ENCODE measurements around the gene DYNC2I2. TPM values are rescaled to one million over a fixed set of nuclear protein-coding genes. Genes with fewer than 3 reads are reported as not detected.

Gene DYNC2I2
- 96.4 TPM for polyA plus RNA-seq (2013, experiment 1 of 4)
- polyA plus RNA-seq (2013, experiment 2 of 4): 86.5 TPM
- polyA plus RNA-seq (2013, experiment 3 of 4): 81.8 TPM
- 81.1 TPM for polyA plus RNA-seq (2013, experiment 4 of 4)

DNA sequence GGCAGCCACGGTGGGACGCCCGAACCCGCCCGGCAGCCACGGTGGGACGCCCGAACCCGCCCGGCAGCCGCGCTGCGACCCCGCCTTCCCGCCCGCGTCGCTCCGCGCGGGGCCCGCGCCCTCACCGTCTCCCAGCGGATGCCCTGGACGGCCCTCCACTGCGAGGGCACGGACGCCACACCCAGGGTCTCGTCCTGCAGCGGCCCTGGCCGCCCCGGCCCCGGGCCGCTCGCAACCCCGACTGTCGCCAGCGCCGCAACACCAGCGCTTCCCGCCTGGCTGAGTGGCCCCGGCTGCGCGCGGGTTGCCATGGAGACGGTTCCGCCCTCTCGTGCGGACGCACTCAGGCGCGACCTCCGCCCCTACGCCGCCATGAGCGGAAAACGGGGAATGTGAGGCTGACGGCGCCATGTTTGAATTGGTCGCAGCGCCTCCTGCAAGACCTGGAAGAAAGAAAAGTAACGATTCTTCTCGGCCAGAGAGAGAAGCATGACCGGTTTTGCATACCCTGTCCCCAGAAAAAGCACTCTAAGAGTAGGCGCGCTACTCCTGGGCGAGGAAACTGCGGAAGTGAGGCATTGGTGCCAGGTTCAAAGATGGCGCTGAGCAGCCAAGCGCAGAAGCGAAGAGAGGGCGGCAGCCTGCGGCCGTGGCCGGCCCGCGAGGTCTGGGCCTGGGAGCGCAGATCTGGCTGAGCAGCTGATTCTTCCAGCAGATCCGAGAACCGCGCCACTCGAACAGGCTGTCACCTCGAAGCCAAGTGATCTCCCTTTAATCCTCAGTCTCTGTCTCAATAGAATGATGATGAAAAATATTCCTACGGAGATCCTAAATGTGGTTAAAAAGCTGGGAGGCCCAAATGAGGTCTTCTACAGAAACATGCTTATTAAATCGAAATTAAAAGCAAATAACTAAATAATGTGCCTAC lies at the start of gene DYNC2I2:
Gene DYNC2I2 (minus strand): TSS at position 432 of the 928 bp plus-strand sequence. CDS start 121 bp downstream, at position 311.
- 1% methylated on average over 85 to 86 of the region's 86 CpGs for WGBS, 2 experiments
- Histone ChIP-seq H3K4me3 (ENCODE audit: insufficient read depth, low read depth, low read length) (peak within 1 kb of the TSS; percentile 76), H3K9me3 (ENCODE audit: control insufficient read depth, low read length) (no peaks in the 10 kb centered on the region), H3K4me1 (ENCODE audit: control insufficient read depth, insufficient read depth, low read length) (peaks cover 4% of the 10 kb centered on the region), H3K36me3 (ENCODE audit: control insufficient read depth, insufficient read depth, low read length) (no peaks in the 10 kb centered on the region), H3K27me3 (ENCODE audit: control insufficient read depth, insufficient read depth, low read length, poor library complexity, severe bottlenecking) (no peaks in the 10 kb centered on the region), H3K27ac (ENCODE audit: insufficient read depth, low read depth, low read length, poor library complexity, severe bottlenecking) (peak within 1 kb of the TSS; percentile 100)

DNA sequence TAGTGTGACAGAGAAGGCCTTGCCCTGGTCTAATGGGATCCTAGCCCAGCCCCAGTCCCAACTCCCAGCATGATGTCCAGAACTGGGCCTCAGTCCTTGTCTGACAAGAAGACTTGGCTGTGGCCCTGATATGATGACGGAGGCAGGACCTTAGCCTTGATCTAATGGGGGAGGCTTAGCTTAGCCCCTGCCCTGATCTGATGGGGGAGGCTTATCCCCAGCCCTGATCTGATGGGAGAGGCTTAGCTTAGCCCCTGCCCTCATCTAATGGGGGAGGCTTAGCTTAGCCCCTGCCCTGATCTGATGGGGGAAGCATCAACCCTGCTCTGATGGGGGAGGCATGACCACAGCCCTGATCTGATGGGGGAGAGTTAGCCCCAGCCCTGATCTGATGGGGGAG lies 49.4 kb upstream of the DYNC2I2 start:
- no peaks in the 10 kb centered on the region for H3K36me3 ChIP-seq (ENCODE audit: control insufficient read depth, insufficient read depth, low read length)
- H3K4me1 ChIP-seq (ENCODE audit: control insufficient read depth, insufficient read depth, low read length): no peaks in the 10 kb centered on the region
- H3K4me3 ChIP-seq (ENCODE audit: insufficient read depth, low read depth, low read length): no peak overlapping the region
- WGBS, 2 experiments: 97 to 98% methylated on average over 1 of the region's 1 CpG
- H3K9me3 ChIP-seq (ENCODE audit: control insufficient read depth, low read length): no peaks in the 10 kb centered on the region
- no peaks in the 10 kb centered on the region for H3K27me3 ChIP-seq (ENCODE audit: control insufficient read depth, insufficient read depth, low read length, poor library complexity, severe bottlenecking)
- H3K27ac ChIP-seq (ENCODE audit: insufficient read depth, low read depth, low read length, poor library complexity, severe bottlenecking): no peak overlapping the region

DNA sequence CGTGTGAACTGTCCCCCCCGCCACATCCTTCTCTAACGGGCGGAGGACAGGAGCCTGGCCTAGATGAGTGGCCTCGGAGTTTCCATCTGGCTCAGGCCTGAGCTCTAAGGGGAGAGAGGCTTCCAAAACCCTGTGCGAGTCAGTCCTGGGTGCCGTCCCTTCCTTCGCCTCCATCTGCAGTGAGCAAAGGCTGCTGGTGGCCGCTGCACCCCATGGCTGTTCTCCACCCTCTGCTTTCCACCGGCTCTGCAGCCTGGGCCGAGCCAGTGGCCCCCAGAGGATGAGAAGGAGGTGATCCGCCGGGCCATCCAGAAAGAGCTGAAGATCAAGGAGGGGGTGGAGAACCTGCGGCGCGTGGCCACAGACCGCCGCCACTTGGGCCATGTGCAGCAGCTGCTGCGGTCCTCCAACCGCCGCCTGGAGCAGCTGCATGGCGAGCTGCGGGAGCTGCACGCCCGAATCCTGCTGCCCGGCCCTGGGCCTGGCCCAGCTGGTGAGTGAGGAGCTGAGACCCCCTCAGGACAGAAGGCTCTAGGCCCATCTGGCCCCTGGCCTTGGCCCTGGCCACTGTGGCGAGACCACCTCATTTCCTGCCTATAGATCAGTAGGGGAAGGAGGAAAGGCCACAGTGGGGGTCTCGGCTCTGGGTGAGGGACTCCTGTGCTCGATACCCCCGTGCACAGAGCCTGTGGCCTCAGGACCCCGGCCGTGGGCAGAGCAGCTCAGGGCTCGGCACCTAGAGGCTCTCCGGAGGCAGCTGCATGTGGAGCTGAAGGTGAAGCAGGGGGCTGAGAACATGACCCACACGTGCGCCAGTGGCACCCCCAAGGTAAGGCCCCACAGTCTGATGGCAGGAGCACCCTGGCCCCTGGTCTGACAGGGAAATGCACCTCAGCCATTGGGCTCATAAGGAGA lies 48.7 kb upstream of the DYNC2I2 start:
- WGBS, 2 experiments: 95% methylated on average over 36 of the region's 36 CpGs
- H3K9me3 ChIP-seq (ENCODE audit: control insufficient read depth, low read length): no peaks in the 10 kb centered on the region
- H3K4me1 ChIP-seq (ENCODE audit: control insufficient read depth, insufficient read depth, low read length): no peaks in the 10 kb centered on the region
- H3K27me3 ChIP-seq (ENCODE audit: control insufficient read depth, insufficient read depth, low read length, poor library complexity, severe bottlenecking): no peaks in the 10 kb centered on the region
- H3K36me3 ChIP-seq (ENCODE audit: control insufficient read depth, insufficient read depth, low read length): no peaks in the 10 kb centered on the region
- H3K4me3 ChIP-seq (ENCODE audit: insufficient read depth, low read depth, low read length): no peak overlapping the region
- no peak overlapping the region for H3K27ac ChIP-seq (ENCODE audit: insufficient read depth, low read depth, low read length, poor library complexity, severe bottlenecking)

DNA sequence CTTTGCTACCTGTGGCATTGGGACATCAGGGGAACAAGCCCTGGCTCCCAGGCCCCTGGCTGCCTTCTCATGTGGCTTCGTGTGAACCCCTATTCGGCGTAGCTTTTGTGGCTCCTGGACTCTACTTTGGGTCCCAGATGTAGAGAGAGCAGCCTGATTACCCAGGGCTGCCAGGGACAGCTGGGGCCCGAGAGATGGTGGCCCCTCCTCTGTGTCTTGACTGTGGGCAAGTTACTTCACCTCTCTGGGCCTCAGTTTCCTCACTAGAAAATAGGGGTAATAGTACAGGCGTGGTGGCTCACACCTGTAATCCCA lies 47.7 kb upstream of the DYNC2I2 start:
- no peaks in the 10 kb centered on the region for H3K36me3 ChIP-seq (ENCODE audit: control insufficient read depth, insufficient read depth, low read length)
- 93 to 98% methylated on average over 5 of the region's 5 CpGs for WGBS, 2 experiments
- no peaks in the 10 kb centered on the region for H3K27me3 ChIP-seq (ENCODE audit: control insufficient read depth, insufficient read depth, low read length, poor library complexity, severe bottlenecking)
- H3K4me3 ChIP-seq (ENCODE audit: insufficient read depth, low read depth, low read length): no peak overlapping the region
- H3K4me1 ChIP-seq (ENCODE audit: control insufficient read depth, insufficient read depth, low read length): no peaks in the 10 kb centered on the region
- no peaks in the 10 kb centered on the region for H3K9me3 ChIP-seq (ENCODE audit: control insufficient read depth, low read length)
- H3K27ac ChIP-seq (ENCODE audit: insufficient read depth, low read depth, low read length, poor library complexity, severe bottlenecking): no peak overlapping the region

DNA sequence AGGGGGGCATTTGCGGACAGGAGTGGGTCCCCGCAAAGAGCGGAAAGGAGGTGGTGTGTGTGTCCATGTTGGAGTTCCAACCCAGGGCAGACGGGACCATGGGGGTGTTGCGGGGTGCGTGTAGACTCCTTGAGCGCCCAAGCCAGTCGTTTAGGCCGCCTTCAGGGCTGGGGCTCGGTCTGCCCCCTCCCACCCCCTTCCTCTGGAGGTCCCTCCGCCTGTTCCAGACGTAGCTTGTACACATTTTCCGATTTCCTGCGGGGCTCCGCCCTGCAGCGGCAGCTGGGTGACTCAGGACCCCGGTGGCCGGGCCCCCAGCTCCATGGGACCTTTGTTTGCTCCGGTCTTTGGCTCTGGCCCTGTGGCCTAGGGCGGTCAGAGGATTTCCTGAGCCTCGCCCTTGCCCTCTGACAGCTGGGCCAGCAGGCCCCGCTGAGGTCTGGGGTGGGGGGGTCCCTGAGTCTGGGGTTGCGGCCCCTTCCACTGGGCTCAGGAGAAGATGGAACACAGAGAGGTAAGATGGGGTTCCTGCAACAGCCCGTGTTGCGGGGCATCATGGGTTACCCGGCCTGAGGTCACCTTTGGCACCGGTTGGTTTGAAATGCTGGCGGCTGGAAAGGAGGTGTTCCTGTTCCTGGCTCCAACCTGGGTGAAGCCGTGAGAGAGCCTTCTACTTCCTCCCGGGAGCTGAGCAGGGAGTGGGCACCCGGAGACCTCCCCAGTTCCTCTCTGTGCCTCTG lies 47.1 kb upstream of the DYNC2I2 start:
- WGBS, 2 experiments: 87 to 89% methylated on average over 31 of the region's 31 CpGs

DNA sequence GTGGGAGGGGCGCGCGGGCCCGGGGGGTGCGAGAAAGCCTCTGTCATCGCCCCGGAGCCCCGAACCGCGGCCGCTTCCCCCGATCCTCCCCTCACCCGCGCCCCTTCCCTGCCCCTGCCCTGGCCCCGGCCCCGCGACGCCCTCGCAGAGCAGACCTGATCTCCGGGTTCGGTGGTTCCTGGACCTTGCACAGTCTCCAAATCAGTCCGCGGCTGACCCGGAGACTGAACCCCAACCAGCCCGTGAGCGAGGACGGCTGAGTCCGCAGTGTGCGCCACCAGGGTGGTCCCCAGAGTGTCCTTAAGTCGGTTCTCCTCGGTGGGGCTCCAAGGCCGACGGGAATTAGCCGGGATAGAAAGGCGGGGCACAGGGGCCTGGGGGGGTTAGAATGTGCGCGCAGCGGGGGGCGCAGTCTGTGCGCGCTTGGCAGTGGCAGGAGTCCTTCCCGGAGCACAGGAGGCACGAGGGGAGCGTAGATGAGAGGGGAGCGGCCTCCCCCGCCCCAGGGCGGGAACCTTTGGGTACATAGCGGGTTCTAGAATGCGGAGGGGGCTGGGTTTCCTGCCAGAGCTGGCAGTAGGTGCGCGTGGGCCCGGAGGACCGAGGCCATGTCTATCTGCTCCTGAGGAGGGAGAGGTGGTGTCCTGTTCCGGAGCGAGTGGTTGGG lies 46.4 kb upstream of the DYNC2I2 start:
- Histone ChIP-seq H3K27me3 (ENCODE audit: control insufficient read depth, insufficient read depth, low read length, poor library complexity, severe bottlenecking) (no peaks in the 10 kb centered on the region), H3K27ac (ENCODE audit: insufficient read depth, low read depth, low read length, poor library complexity, severe bottlenecking) (peak overlapping the region; percentile 16), H3K4me1 (ENCODE audit: control insufficient read depth, insufficient read depth, low read length) (no peaks in the 10 kb centered on the region), H3K4me3 (ENCODE audit: insufficient read depth, low read depth, low read length) (peak overlapping the region; percentile 72), H3K9me3 (ENCODE audit: control insufficient read depth, low read length) (no peaks in the 10 kb centered on the region), H3K36me3 (ENCODE audit: control insufficient read depth, insufficient read depth, low read length) (no peaks in the 10 kb centered on the region)
- WGBS, 2 experiments: 6% methylated on average over 55 of the region's 55 CpGs

More for the DNA sequence above, 47.1 kb upstream of the DYNC2I2 start:
- Histone ChIP-seq H3K27me3 (ENCODE audit: control insufficient read depth, insufficient read depth, low read length, poor library complexity, severe bottlenecking) (no peaks in the 10 kb centered on the region), H3K4me1 (ENCODE audit: control insufficient read depth, insufficient read depth, low read length) (no peaks in the 10 kb centered on the region), H3K27ac (ENCODE audit: insufficient read depth, low read depth, low read length, poor library complexity, severe bottlenecking) (no peak overlapping the region), H3K4me3 (ENCODE audit: insufficient read depth, low read depth, low read length) (peak overlapping the region; percentile 72), H3K36me3 (ENCODE audit: control insufficient read depth, insufficient read depth, low read length) (no peaks in the 10 kb centered on the region), H3K9me3 (ENCODE audit: control insufficient read depth, low read length) (no peaks in the 10 kb centered on the region)

DNA sequence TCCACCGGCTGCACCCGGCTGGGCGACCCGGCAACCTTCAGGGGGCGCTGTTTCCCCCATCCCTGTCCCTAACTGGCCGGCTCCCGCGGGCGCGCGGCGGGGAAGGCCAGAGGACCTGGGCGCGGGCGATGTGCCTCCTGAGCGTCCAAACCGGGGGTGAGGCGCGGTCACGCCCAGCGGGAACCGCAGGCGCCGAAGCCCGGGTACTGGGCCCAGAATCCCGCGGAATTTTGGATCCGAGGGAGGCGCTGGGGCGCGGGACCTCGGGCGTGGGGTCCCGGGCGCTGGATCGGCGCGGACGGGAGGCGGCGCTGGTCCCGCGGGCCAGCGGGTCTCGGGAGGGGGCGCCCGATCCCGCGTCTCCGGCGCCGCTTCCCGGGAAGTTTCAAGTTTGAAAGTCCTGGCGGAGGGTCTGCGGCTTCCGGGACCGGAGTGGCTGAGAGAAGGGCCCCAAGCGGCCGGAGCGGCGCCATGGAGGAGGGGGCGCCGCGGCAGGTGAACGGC lies 45.9 kb upstream of the DYNC2I2 start, which contains the start of gene PKN3:
Gene PKN3 (plus strand): TSS at position 59 of the 504 bp plus-strand sequence. CDS start 413 bp downstream, at position 472.
- Histone ChIP-seq H3K27ac (ENCODE audit: insufficient read depth, low read depth, low read length, poor library complexity, severe bottlenecking) (peak within 1 kb of the TSS; percentile 55), H3K36me3 (ENCODE audit: control insufficient read depth, insufficient read depth, low read length) (no peaks in the 10 kb centered on the region), H3K9me3 (ENCODE audit: control insufficient read depth, low read length) (no peaks in the 10 kb centered on the region), H3K4me3 (ENCODE audit: insufficient read depth, low read depth, low read length) (peak within 1 kb of the TSS; percentile 72), H3K27me3 (ENCODE audit: control insufficient read depth, insufficient read depth, low read length, poor library complexity, severe bottlenecking) (no peaks in the 10 kb centered on the region), H3K4me1 (ENCODE audit: control insufficient read depth, insufficient read depth, low read length) (no peaks in the 10 kb centered on the region)
- WGBS, 2 experiments: 1% methylated on average over 65 of the region's 65 CpGs

DNA sequence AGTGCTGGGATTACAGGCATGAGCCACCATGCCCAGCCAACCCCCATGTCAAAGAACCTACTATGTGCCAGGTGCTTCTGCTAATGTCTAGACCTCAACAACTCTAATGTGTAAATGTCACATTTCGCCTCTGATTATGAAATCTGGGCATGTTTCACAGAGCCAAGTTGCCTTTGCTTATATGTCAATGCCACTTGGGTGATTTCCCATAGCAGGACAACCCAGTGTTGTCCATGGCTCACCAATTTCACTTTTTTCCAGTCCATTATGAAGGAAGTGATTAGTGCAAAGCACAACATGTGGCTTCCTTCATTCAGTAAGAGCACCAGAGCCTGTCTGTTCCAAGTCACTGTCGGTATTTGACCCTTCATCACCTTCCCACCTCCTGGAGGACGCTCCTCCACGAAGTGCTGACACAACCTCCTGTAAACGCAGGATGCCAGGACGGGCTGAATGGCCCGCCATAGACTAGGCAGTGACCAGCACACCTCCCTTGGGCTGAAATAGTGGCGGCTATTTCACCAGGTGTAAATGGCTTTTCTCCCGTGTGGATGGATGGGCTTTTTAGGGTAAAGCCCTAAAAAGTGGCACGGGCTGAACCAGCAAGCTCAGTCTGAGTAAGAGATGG lies 44.7 kb upstream of the DYNC2I2 start:
- H3K27me3 ChIP-seq (ENCODE audit: control insufficient read depth, insufficient read depth, low read length, poor library complexity, severe bottlenecking): no peaks in the 10 kb centered on the region
- no peak overlapping the region for H3K4me3 ChIP-seq (ENCODE audit: insufficient read depth, low read depth, low read length)
- H3K36me3 ChIP-seq (ENCODE audit: control insufficient read depth, insufficient read depth, low read length): peaks cover 5% of the 10 kb centered on the region
- H3K4me1 ChIP-seq (ENCODE audit: control insufficient read depth, insufficient read depth, low read length): no peaks in the 10 kb centered on the region
- 86 to 89% methylated on average over 10 of the region's 10 CpGs for WGBS, 2 experiments
- no peak overlapping the region for H3K27ac ChIP-seq (ENCODE audit: insufficient read depth, low read depth, low read length, poor library complexity, severe bottlenecking)
- H3K9me3 ChIP-seq (ENCODE audit: control insufficient read depth, low read length): no peaks in the 10 kb centered on the region
